Hepatocyte (in vitro differentiated cells): ENCODE measurements around the gene EEF1A1. TPM values are rescaled to one million over a fixed set of nuclear protein-coding genes. Genes with fewer than 3 reads are reported as not detected.

Source experiments
- DNase-seq: peaks from one replicate; pipeline ENCODE4 v3.0.0-alpha.2; 2016; ENCODE audit warnings: low spot score
- H2AFZ ChIP-seq: fragments of 200-600 bp; sonication (generic); 2 replicates; pipeline ENCODE4 v1.6.0; 2016; ENCODE audit warnings: antibody characterized with exemption, mild to moderate bottlenecking
- H3K27ac ChIP-seq: fragments of 200-600 bp; sonication (generic); 2 replicates; pipeline ENCODE4 v1.5.1; 2016; ENCODE audit warnings: mild to moderate bottlenecking
- H3K27me3 ChIP-seq: fragments of 200-600 bp; sonication (generic); 2 replicates; pipeline ENCODE4 v1.6.1; 2016
- H3K36me3 ChIP-seq: fragments of 200-600 bp; sonication (generic); replicated peaks from 2 replicates; pipeline ENCODE4 v1.5.1; 2016; ENCODE audit warnings: low read depth; ENCODE audit not compliant: insufficient read depth
- H3K4me1 ChIP-seq: fragments of 200-600 bp; sonication (generic); 2 replicates; pipeline ENCODE4 v1.5.1; 2016; ENCODE audit warnings: mild to moderate bottlenecking, moderate library complexity; ENCODE audit not compliant: insufficient read depth
- H3K4me2 ChIP-seq: fragments of 200-600 bp; sonication (generic); 2 replicates; pipeline ENCODE4 v1.6.0; 2016
- H3K4me3 ChIP-seq: fragments of 200-600 bp; sonication (generic); 2 replicates; pipeline ENCODE4 v1.5.1; 2016; ENCODE audit warnings: mild to moderate bottlenecking
- H3K79me2 ChIP-seq: fragments of 200-600 bp; sonication (generic); 2 replicates; pipeline ENCODE4 v1.6.0; 2017; ENCODE audit warnings: mild to moderate bottlenecking
- H3K9me2 ChIP-seq: fragments of 200-600 bp; sonication (generic); replicated peaks from 2 replicates; pipeline ENCODE4 v1.6.0; 2017; ENCODE audit warnings: mild to moderate bottlenecking; ENCODE audit not compliant: insufficient read depth
- H3K9me3 ChIP-seq: fragments of 200-600 bp; sonication (generic); 2 replicates; pipeline ENCODE4 v1.5.1; 2016; ENCODE audit warnings: low read depth, mild to moderate bottlenecking
- H4K20me1 ChIP-seq: fragments of 200-600 bp; sonication (generic); 2 replicates; pipeline ENCODE4 v1.6.0; 2016; ENCODE audit warnings: mild to moderate bottlenecking; ENCODE audit not compliant: insufficient read depth, poor library complexity, severe bottlenecking
- EZH2 ChIP-seq: fragments of 200-600 bp; sonication (generic); IDR thresholded peaks from 2 replicates; pipeline ENCODE4 v1.6.1; 2016; ENCODE audit warnings: antibody characterized with exemption, mild to moderate bottlenecking, borderline replicate concordance
- EZH2phosphoT487 ChIP-seq: fragments of 200-600 bp; sonication (generic); IDR thresholded peaks from one replicate; pipeline ENCODE4 v1.6.1; 2018; ENCODE audit warnings: antibody characterized with exemption, mild to moderate bottlenecking, low read depth, moderate library complexity; ENCODE audit not compliant: unreplicated experiment, severe bottlenecking
- WGBS: methylation state at CpG from one replicate; pipeline ENCODE4 v1.1.6; 2016; ENCODE audit warnings: low lambda C conversion rate; ENCODE audit errors: missing lambda C conversion rate; 5-methylcytosine and 5-hydroxymethylcytosine counted together
- polyA plus RNA-seq: library from polyadenylated mRNA; unstranded; fragments of >200 nt; fragmentation: Nextera tagmentation; extraction: Ambion mirVana; gene quantifications from 2 replicates; pipeline ENCODE4 v1.2.1, GENCODE V29; 2016
- total RNA-seq: library from RNA; depleted of rRNA; stranded (reverse); fragments of >200 nt; gene quantifications from 2 replicates; pipeline ENCODE4 v1.2.3, GENCODE V29; 2014
- TF ChIP-seq, protein P1 (sequence below): fragments of 200-600 bp; sonication (generic); IDR thresholded peaks from 2 replicates; pipeline ENCODE4 v1.5.1; 2016; ENCODE audit warnings: antibody characterized with exemption, mild to moderate bottlenecking; ENCODE audit not compliant: poor library complexity

The EEF1A1 gene
- total and polyA plus RNA-seq, 2 experiments from 2014 or later = 2,627 to 11,226 TPM

DNA sequence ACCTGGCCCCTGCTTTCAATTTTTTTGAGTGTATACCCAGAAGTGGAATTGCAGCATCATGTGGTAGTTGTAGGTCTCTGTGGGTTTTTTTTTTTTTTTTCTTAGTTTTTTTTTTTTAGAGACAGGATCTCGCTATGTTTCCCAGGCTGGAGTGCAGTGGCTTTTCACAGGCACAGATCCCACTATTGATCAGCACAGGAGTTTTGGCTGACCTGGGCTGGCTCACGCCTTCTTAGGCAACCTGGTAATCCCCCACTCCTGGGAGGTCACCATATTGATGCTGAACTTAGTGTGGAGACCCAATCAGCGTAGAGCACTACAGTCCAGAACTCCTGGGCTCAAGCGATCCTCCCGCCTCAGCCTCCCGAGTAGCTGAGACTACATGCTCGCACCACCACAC is 33.4 kb downstream of the EEF1A1 start:
- no peaks in the 10 kb centered on the region for H3K36me3 ChIP-seq

DNA sequence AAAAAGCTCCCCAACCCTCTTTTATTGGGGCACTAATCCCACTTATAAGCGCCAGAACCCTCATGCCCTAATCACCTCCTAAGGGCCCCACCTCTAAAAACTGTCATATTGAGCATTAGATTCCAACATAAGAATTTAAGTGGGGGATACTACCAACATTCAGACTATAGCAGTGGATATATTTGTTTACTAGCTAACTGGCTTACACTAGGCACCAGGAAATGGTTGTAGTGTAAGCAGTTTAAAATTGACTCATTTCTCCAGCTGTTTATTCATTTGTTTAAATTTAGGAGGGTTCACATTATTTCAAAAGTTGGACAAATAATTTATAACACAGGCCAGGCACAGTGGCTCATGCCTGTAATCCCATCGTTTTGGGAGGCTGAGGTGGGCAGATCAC is 36.4 kb downstream of the EEF1A1 start:
- TF ChIP-seq EZH2 = no peak
- TF ChIP-seq EZH2phosphoT487 = no peak
- TF ChIP-seq, protein P1, sequence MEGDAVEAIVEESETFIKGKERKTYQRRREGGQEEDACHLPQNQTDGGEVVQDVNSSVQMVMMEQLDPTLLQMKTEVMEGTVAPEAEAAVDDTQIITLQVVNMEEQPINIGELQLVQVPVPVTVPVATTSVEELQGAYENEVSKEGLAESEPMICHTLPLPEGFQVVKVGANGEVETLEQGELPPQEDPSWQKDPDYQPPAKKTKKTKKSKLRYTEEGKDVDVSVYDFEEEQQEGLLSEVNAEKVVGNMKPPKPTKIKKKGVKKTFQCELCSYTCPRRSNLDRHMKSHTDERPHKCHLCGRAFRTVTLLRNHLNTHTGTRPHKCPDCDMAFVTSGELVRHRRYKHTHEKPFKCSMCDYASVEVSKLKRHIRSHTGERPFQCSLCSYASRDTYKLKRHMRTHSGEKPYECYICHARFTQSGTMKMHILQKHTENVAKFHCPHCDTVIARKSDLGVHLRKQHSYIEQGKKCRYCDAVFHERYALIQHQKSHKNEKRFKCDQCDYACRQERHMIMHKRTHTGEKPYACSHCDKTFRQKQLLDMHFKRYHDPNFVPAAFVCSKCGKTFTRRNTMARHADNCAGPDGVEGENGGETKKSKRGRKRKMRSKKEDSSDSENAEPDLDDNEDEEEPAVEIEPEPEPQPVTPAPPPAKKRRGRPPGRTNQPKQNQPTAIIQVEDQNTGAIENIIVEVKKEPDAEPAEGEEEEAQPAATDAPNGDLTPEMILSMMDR = no peak
- no peak overlapping the region for H3K27ac ChIP-seq
- H3K4me3 ChIP-seq = no peak overlapping the region
- H3K4me2 ChIP-seq = no peak overlapping the region
- no peaks in the 10 kb centered on the region for H3K4me1 ChIP-seq
- no peaks in the 10 kb centered on the region for H3K27me3 ChIP-seq
- no peaks in the 10 kb centered on the region for H4K20me1 ChIP-seq
- DNase-seq = no peak
- no peaks in the 10 kb centered on the region for H3K79me2 ChIP-seq
- no peaks in the 10 kb centered on the region for H3K9me2 ChIP-seq
- no peaks in the 10 kb centered on the region for H3K36me3 ChIP-seq
- 100% methylated on average over 2 of the region's 2 CpGs for WGBS
- H3K9me3 ChIP-seq = no peaks in the 10 kb centered on the region
- no peak overlapping the region for H2AFZ ChIP-seq

More for the DNA sequence above, 33.4 kb downstream of the EEF1A1 start:
- Histone ChIP-seq H3K27me3 (no peaks in the 10 kb centered on the region), H3K4me1 (no peaks in the 10 kb centered on the region), H3K27ac (no peak overlapping the region), H3K4me3 (no peak overlapping the region), H3K9me3 (no peaks in the 10 kb centered on the region), H3K4me2 (no peak overlapping the region), H4K20me1 (no peaks in the 10 kb centered on the region), H3K79me2 (no peaks in the 10 kb centered on the region), H3K9me2 (no peaks in the 10 kb centered on the region), H2AFZ (no peak overlapping the region)
- no peak for DNase-seq
- TF ChIP-seq EZH2 (no peak), EZH2phosphoT487 (no peak)
- TF ChIP-seq, protein P1 = no peak
- 91% methylated on average over 7 of the region's 7 CpGs for WGBS

DNA sequence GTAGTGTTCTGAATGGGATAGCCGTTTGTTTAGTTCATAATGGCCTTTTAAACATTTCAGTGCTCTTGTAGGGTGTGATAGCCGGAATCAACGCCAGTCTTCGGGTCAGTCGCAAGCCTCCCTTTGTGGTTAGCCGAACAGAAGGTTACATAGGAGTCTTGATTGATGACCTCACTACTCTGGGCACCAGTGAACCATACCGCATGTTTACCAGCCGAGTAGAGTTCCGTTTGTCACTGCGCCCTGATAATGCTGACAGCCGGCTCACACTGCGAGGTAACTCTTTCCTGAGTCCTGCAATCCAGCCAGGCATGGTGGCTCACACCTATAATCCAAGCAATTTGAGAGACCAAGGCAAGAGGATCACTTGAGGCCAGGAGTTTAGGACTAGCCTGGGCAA is 38.9 kb downstream of the EEF1A1 start:
- TF ChIP-seq EZH2phosphoT487 (no peak), EZH2 (no peak)
- TF ChIP-seq, protein P1 = no peak
- no peak for DNase-seq
- H3K4me1 ChIP-seq = no peaks in the 10 kb centered on the region
- H3K79me2 ChIP-seq = no peaks in the 10 kb centered on the region
- no peaks in the 10 kb centered on the region for H3K9me3 ChIP-seq
- H3K9me2 ChIP-seq = no peaks in the 10 kb centered on the region
- no peak overlapping the region for H3K27ac ChIP-seq
- no peak overlapping the region for H3K4me2 ChIP-seq
- H3K4me3 ChIP-seq = no peak overlapping the region
- H4K20me1 ChIP-seq = no peaks in the 10 kb centered on the region
- no peak overlapping the region for H2AFZ ChIP-seq
- H3K36me3 ChIP-seq = no peaks in the 10 kb centered on the region
- H3K27me3 ChIP-seq = no peaks in the 10 kb centered on the region
- WGBS = 96% methylated on average over 12 of the region's 12 CpGs

DNA sequence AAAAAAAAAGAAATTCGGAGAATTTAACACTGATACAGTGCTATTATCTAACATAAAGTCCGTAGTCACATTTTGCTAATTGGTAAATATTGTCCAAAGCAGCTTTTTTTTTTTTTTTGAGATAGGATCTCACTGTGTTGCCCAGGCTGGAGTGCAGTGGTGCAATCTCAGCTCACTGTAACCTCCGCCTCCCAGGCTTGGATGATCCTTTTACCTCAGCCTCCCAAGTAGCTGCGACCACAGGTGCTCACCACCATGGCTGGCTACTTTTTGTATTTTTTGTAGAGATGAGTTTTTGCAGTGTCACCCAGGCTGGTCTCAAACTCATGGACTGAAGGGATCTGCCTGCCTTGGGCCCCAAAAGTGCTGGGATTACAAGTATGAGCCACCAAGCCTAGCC is 43.4 kb downstream of the EEF1A1 start:
- WGBS = 98% methylated on average over 4 of the region's 4 CpGs
- TF ChIP-seq EZH2phosphoT487 (no peak), EZH2 (no peak)
- TF ChIP-seq, protein P1 = no peak
- no peaks in the 10 kb centered on the region for H3K36me3 ChIP-seq

More for the DNA sequence above, 43.4 kb downstream of the EEF1A1 start:
- H4K20me1 ChIP-seq = no peaks in the 10 kb centered on the region
- no peak overlapping the region for H2AFZ ChIP-seq
- H3K4me3 ChIP-seq = no peak overlapping the region
- no peaks in the 10 kb centered on the region for H3K79me2 ChIP-seq
- H3K4me1 ChIP-seq = no peaks in the 10 kb centered on the region
- no peak overlapping the region for H3K4me2 ChIP-seq
- no peaks in the 10 kb centered on the region for H3K9me3 ChIP-seq
- no peaks in the 10 kb centered on the region for H3K9me2 ChIP-seq
- no peak for DNase-seq
- H3K27me3 ChIP-seq = no peaks in the 10 kb centered on the region
- no peak overlapping the region for H3K27ac ChIP-seq
